Fibroblast of lung (primary cell): Measurements from ENCODE around the gene OR51G2. TPM values are rescaled to one million over a fixed set of nuclear protein-coding genes. Genes with fewer than 3 reads are reported as not detected.

Experiments used
- DNase-seq, 2 donors: peaks; one replicate each; pipeline versions ENCODE4 v3.0.0 to v3.0.0-alpha.2; 2010; ENCODE audit warnings: low read depth in 2 of 2
- H2AFZ ChIP-seq: 2 replicates; pipeline ENCODE4 v1.5.1; 2012; ENCODE audit warnings: low read length, control low read depth, inconsistent platforms
- H3K27ac ChIP-seq: 2 replicates; pipeline ENCODE4 v1.5.1; 2011; ENCODE audit warnings: low read length, control low read depth; ENCODE audit not compliant: insufficient read depth
- H3K27me3 ChIP-seq: 2 replicates; pipeline ENCODE4 v1.5.1; 2011; ENCODE audit warnings: mild to moderate bottlenecking, low read length; ENCODE audit not compliant: control insufficient read depth, insufficient read depth
- H3K36me3 ChIP-seq: 2 replicates; pipeline ENCODE4 v1.5.1; 2011; ENCODE audit warnings: low read length; ENCODE audit not compliant: control insufficient read depth, insufficient read depth
- H3K4me1 ChIP-seq: 2 replicates; pipeline ENCODE4 v1.5.1; 2011; ENCODE audit warnings: low read length; ENCODE audit not compliant: control insufficient read depth, insufficient read depth; ENCODE audit errors: extremely low read depth
- H3K4me2 ChIP-seq: 2 replicates; pipeline ENCODE4 v1.5.1; 2011; ENCODE audit warnings: low read length, control low read depth; ENCODE audit not compliant: insufficient read depth; ENCODE audit errors: extremely low read depth
- H3K4me3 ChIP-seq, 4 experiments: fragments of 200-600 bp in 1 of 4; sonication (generic) in 1 of 4; replicated peaks in 1 of 4; 2 replicates each; pipeline ENCODE4 v1.5.1; 2011 to 2016; ENCODE audit warnings: low read length in 4 of 4, low read depth in 3 of 4, mild to moderate bottlenecking in 3 of 4, control low read depth in 2 of 4, inconsistent platforms in 1 of 4, mixed read lengths in 1 of 4; ENCODE audit not compliant: insufficient read depth in 1 of 4; ENCODE audit errors: control extremely low read depth in 1 of 4
- H3K79me2 ChIP-seq: 2 replicates; pipeline ENCODE4 v1.5.1; 2012; ENCODE audit warnings: mild to moderate bottlenecking, low read length, inconsistent platforms; ENCODE audit not compliant: control insufficient read depth, insufficient read depth
- H3K9ac ChIP-seq: 2 replicates; pipeline ENCODE4 v1.5.1; 2011; ENCODE audit warnings: mild to moderate bottlenecking, low read length, control low read depth; ENCODE audit not compliant: insufficient read depth
- H3K9me3 ChIP-seq: 2 replicates; pipeline ENCODE4 v1.5.1; 2012; ENCODE audit warnings: low read depth, low read length; ENCODE audit not compliant: control insufficient read depth, insufficient read depth
- H4K20me1 ChIP-seq: 2 replicates; pipeline ENCODE4 v1.5.1; 2011; ENCODE audit warnings: low read length; ENCODE audit not compliant: control insufficient read depth, insufficient read depth; ENCODE audit errors: extremely low read depth
- CTCF ChIP-seq, 2 donors: IDR thresholded peaks in 1 of 2; conservative IDR thresholded peaks in 1 of 2; 1 replicate in 1 of 2; 2 replicates in 1 of 2; pipeline ENCODE4 v1.5.1; 2011 to 2012; ENCODE audit warnings: low read length in 2 of 2, control low read depth in 1 of 2, inconsistent platforms in 1 of 2, low read depth in 1 of 2, mild to moderate bottlenecking in 1 of 2
- EZH2 ChIP-seq: IDR thresholded peaks from 2 replicates; pipeline ENCODE4 v1.5.1; 2012; ENCODE audit warnings: low read length, control low read depth, mild to moderate bottlenecking; ENCODE audit errors: missing control alignments
- polyA plus RNA-seq, 2 donors: library from polyadenylated mRNA; depleted of rRNA in 1 of 2; stranded (reverse) in 1 of 2; unstranded in 1 of 2; fragments of >200 nt; gene quantifications; 2 replicates each; pipeline ENCODE4 v1.2.1, GENCODE V29; 2011 to 2012; ENCODE audit warnings: missing spikeins in 1 of 2
- total RNA-seq: library from RNA; depleted of rRNA; stranded (reverse); fragments of >200 nt; gene quantifications from 2 replicates; pipeline ENCODE4 v1.2.1, GENCODE V29; 2014

The OR51G2 gene
- total and polyA plus RNA-seq, 2 donors (not counting 1 experiment from before 2014, with no cell fraction given) = not detected

- Histone ChIP-seq H3K27ac (no peak overlapping the region), H3K4me2 (no peak overlapping the region), H3K4me3 (no peak overlapping the region), H3K79me2 (no peaks in the 10 kb centered on the region), H3K4me1 (peaks cover 4% of the 10 kb centered on the region), H3K9ac (no peak overlapping the region), H2AFZ (no peak overlapping the region), H3K27me3 (no peaks in the 10 kb centered on the region), H3K36me3 (no peaks in the 10 kb centered on the region), H4K20me1 (no peaks in the 10 kb centered on the region), H3K9me3 (no peaks in the 10 kb centered on the region)
- peak; percentile 8 to 20 for DNase-seq
- no peak for TF ChIP-seq CTCF (conservative IDR thresholded peaks at IDR 0.05 in 1 of 2, IDR thresholded peaks at IDR 0.05 in 1 of 2; ENCODE audit: low read depth in 1 of 2, low read length in 2 of 2)
- TF ChIP-seq EZH2 = no peak
Observed at GRCh38 chr11:4890279-4890678, 28.9 kb downstream of the OR51G2 start.

- Histone ChIP-seq H3K79me2 (no peaks in the 10 kb centered on the region), H3K36me3 (no peaks in the 10 kb centered on the region), H3K27me3 (no peaks in the 10 kb centered on the region), H3K4me2 (no peak overlapping the region), H3K9ac (no peak overlapping the region), H2AFZ (no peak overlapping the region), H3K4me3 (no peak overlapping the region), H3K27ac (no peak overlapping the region), H4K20me1 (no peaks in the 10 kb centered on the region), H3K4me1 (peaks cover 4% of the 10 kb centered on the region), H3K9me3 (no peaks in the 10 kb centered on the region)
- TF ChIP-seq EZH2 (no peak), CTCF (conservative IDR thresholded peaks at IDR 0.05 in 1 of 2, IDR thresholded peaks at IDR 0.05 in 1 of 2; ENCODE audit: low read depth in 1 of 2, low read length in 2 of 2) (no peak)
- no peak for DNase-seq
Observed at GRCh38 chr11:4887591-4887990, 31.6 kb downstream of the OR51G2 start.

- no peak overlapping the region for H3K4me2 ChIP-seq
Observed at GRCh38 chr11:4886186-4886585, 33.0 kb downstream of the OR51G2 start.

More at GRCh38 chr11:4886186-4886585, 33.0 kb downstream of the OR51G2 start:
- Histone ChIP-seq H3K27ac (no peak overlapping the region), H3K4me3 (no peak overlapping the region), H3K9me3 (no peaks in the 10 kb centered on the region), H3K9ac (no peak overlapping the region), H3K27me3 (no peaks in the 10 kb centered on the region), H3K4me1 (no peaks in the 10 kb centered on the region), H3K79me2 (no peaks in the 10 kb centered on the region), H4K20me1 (no peaks in the 10 kb centered on the region), H2AFZ (no peak overlapping the region), H3K36me3 (no peaks in the 10 kb centered on the region)
- no peak for DNase-seq
- TF ChIP-seq CTCF (conservative IDR thresholded peaks at IDR 0.05 in 1 of 2, IDR thresholded peaks at IDR 0.05 in 1 of 2; ENCODE audit: low read depth in 1 of 2, low read length in 2 of 2) (no peak), EZH2 (no peak)
